Activated T-cell treated with anti-CD3 and anti-CD28 coated beads for 1 hour (primary cell): ENCODE data around the gene RASGRP2.
"Not testable (repeated sequence)": the region's sequence is repeated elsewhere in the genome, so short reads cannot be mapped to it uniquely, and the experiment has no call there.

ENCODE experiments used
- DNase-seq: peaks from one replicate; pipeline ENCODE4 v3.0.0-alpha.2; 2020; ENCODE audit warnings: low read depth

RASGRP2 gene

DNA sequence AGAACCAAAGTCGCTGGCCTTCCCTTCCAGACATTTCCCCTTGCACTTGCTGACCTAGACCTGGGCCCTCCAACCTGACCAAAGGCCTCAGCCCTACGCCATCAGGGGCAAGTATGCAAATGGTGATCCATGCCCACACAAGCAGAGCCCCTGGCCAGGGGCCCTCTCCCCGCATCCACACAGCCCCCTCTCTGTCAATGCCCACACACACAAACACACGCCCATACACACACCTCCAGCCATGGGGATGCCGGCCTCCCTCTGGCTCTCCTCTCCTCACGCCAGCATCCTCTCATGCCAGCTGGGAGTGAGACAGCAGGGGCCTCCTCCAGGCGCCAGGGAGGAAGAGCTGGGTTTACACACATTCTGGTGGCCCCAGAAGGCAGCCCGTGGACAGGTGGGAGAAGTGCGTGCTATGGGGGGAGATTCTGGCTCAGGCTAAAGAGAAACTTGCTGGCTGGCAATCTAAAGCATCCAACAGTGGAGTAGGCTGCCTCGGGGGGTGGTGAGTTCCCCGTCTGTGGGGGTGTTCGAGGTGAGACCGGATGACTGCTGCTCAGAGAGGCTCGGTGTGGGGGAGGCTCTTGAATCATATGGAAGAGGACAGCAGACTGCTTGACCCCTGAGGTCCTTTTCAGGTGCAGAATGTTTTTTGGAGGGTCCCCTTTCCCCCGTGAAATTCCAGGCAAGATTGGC lies 25.7 kb downstream of the RASGRP2 start:
- DNase-seq, result no peak

DNA sequence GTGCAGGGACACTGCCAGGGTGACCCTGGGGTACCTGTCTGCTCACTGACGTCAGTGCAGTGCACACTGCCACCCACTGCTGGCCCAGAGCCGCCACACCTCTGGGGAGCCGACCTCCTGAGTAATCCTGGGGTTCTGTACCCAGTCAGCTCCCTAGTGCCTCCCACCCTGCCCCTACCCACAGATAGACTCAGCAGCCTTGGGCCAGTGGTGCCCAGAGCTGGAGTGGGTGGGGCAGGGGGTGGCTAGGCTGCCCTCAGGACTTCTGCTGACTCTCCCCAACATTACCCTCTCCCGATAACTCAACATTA lies 26.7 kb downstream of the RASGRP2 start:
- DNase-seq, result no peak

DNA sequence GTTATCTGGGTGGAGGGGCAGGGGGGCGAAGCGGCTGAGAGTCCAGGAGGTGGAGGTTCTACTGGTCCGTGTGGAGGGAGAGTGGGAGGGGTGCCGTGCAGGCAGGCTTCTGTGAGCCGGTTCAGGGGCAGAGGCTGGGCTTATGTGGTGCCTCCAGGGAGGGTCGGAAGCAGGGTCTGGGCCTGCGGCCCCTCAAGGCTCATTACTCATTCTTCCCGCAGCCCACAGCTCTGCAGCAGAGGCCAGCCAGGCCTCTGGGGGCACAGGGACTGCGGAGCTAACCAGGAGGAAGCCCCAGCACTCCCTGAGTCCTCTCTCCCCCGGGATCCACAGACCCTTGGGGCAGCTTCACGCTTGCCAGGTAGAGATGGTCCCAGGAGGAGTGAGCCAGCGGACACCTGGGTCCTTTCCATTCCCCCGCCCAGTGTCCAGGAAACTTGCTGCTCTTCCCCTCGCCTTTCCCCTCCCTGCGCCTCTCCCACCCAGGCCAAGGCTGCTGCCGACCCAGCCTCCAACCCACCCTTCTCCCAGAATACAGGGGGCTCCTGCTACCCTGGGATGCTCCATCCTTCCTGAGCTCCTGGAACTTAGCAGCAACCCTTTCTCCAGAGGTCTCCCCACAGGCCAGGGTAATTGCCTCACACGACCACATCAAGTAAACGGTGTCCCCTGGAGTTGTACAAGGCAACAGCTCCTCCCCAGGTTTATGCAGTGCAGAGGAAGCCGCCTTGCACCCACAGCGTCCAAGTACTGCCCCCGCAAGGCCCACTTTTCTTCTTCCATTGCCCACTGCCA lies 27.3 kb downstream of the RASGRP2 start:
- no peak for DNase-seq

GRCh38 chr11:64715756-64716472 lies 28.0 kb downstream of the RASGRP2 start:
- no peak for DNase-seq

DNA sequence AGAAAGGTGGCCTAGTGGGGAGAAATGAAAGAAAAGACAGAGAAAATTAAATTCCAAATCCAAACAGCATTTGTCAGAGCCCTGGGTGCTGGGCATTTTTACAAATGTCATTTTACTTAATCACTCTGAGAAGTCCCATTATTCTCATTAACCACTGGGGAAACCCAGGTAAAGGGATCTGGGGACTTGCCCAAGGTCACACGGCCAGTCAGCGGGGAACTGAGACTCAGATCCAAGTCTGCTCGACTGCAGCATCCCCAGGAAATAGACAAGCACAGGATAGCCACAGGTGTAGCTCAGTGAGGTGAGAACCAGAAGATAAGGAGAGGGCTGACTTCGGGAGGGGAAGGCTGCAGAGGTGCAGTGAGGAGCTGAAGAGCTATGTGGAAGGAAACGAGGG lies 28.8 kb downstream of the RASGRP2 start:
- no peak for DNase-seq

- no peak for DNase-seq
Measured at GRCh38 chr11:64714666-64715065, 29.3 kb downstream of the RASGRP2 start.

DNA sequence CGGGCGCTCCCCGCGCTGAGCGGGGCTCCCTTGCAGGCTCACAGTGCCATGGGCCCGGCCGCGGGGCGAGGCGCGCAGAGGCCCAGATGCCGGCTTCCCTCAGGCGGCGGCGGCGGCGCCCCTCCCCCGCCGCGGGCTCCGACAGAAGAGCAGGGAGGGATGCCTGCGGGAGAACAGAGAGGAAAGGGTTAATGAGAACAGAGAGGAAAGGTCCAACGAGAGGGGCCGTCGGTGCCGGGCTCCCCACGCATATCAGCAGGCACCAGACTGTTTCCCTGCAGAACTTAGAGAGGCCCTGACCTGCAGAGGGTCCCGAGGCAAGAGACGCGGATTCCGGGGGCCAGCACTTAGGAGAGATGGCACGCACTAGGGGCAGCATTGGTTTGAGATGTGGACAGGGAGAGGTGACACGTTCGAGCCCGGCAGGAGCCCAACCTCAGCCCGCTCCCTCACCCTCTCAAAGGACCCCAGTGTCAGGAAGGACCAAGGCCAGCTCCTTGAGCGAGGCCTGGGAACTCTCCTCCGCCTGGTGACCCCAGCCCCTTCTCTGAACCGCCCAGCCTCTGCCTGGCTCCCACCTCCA lies 30.1 kb downstream of the RASGRP2 start:
- DNase-seq, result no peak

GRCh38 chr11:64713016-64713707 lies 30.8 kb downstream of the RASGRP2 start:
- DNase-seq, result no peak

- DNase-seq, result no peak
Measured at GRCh38 chr11:64712430-64713015, 31.4 kb downstream of the RASGRP2 start.

GRCh38 chr11:64711956-64712362 lies 32.0 kb downstream of the RASGRP2 start:
- DNase-seq, result no peak

- no peak for DNase-seq
Measured at GRCh38 chr11:64711138-64711955, 32.6 kb downstream of the RASGRP2 start.

GRCh38 chr11:64710418-64711137 lies 33.4 kb downstream of the RASGRP2 start:
- DNase-seq, result no peak

- no peak for DNase-seq
Measured at GRCh38 chr11:64705501-64705900, 38.4 kb downstream of the RASGRP2 start.

- no peak for DNase-seq
Measured at GRCh38 chr11:64703048-64703447, 40.9 kb downstream of the RASGRP2 start.

DNA sequence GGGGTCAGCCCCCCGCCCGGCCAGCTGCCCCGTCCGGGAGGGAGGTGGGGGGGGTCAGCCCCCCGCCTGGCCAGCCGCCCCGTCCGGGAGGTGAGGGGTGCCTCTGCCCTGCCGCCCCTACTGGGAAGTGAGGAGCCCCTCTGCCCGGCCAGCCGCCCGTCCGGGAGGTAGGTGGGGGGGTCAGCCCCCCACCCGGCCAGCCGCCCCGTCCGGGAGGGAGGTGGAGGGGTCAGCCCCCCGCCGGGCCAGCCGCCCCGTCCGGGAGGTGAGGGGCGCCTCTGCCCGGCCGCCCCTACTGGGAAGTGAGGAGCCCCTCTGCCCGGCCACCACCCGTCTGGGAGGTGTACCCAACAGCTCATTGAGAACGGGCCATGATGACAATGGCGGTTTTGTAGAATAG lies 42.0 kb downstream of the RASGRP2 start:
- not testable (repeated sequence) for DNase-seq

- no peak for DNase-seq
Measured at GRCh38 chr11:64698427-64698826, 45.5 kb downstream of the RASGRP2 start.

DNA sequence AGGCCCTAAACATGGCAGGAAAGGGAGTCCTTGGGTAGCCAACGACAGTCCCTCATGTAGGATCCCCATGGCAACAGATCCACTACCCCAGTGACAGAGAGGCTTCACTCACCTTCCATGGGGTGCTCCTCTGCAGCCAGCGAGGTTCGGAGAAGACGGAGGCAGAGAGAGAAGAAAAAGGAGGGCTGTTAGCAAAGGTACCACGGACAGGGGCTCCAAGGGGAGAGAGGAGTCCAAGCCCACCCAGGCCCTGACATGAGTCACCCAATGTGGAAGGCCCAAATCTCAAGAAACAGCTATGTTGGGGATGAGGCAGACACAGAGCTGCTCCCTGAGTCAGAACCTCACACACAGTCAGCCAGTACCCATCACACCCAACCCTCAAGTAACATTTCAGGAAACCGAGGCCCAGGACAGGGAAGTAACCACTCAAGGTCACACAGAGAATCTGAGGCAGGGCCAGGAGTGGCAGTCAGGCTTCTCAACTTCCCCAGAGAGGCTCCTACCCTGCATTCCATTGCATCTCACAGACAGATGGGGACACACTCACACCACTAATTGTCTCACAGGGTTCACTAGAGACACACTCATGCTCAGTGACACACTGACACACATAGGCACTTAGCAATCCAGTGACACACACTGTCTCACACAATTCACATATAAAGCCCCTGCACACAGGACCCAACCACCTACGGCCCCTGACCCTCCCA lies 46.1 kb downstream of the RASGRP2 start:
- DNase-seq, result no peak

DNA sequence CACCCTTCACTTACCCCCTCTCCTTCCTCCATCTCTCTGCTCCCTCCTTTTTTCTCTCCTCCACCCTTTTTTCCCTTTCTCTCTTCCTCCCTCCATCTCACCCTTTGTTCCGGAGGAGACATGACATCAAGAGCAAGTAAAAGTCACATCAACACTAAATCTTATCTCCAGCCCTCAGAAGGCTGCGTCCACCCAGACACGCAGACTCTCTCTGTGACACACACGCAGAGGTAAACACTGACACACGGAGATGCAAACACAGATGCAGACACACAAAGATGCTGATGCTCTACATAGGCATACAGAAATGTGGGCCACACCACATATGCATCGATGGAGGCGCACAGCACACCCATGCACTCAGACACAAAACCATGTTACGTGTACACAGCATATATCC lies 47.9 kb downstream of the RASGRP2 start:
- no peak for DNase-seq

DNA sequence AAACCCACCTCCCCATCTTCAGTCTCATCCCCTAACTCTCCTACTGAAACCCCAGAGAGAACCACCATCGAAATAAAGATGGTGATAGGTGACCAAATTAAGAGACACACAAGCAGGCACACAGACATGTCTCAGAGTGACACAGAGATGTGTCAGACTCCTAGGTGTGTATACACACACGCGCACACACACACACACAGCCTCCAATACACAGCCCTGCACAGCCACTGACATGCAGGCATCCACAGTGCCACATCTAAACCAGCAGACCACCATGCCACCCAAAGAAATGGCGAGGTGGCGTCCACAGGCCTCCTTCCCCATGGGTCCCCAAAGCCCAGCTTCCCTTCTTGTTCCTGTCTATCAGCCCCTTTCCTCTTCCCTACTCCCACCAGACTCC lies 48.4 kb downstream of the RASGRP2 start:
- DNase-seq, result no peak
